Smooth muscle cell of the brain vasculature (primary cell): ENCODE results near the gene URB1.
"Not testable (repeated sequence)": the region's sequence is repeated elsewhere in the genome, so short reads cannot be mapped to it uniquely, and the experiment has no call there.

ENCODE experiments used
- DNase-seq: peaks from one replicate; pipeline ENCODE4 v3.0.0-alpha.2; 2012; ENCODE audit warnings: low read depth, low spot score

Gene URB1

GRCh38 chr21:32319012-32319411 is 73.8 kb downstream of the URB1 start:
- no peak for DNase-seq

DNA sequence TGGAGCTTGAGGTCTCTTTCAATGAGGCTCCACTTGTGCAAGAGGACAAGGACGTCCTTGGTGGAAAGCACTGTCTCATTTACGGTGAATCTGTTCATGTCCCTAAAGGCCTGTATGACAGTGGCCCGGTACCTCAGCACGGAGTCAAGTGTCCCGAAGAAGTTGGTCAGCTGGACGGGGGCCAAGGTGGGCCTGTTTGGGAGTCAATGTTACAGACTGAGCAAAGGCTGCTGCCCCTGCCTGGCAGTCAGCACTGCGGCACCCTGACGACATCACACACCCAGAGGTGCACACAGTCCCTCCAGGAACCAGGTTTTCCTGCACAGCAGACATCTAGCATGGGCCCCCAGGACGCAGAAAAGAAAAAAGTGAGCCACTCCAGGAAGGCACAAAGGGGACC is 75.1 kb downstream of the URB1 start:
- DNase-seq: no peak

GRCh38 chr21:32316361-32317215 is 76.2 kb downstream of the URB1 start:
- DNase-seq: no peak

GRCh38 chr21:32315511-32316281 is 77.1 kb downstream of the URB1 start:
- no peak for DNase-seq

GRCh38 chr21:32314806-32315205 is 78.0 kb downstream of the URB1 start:
- DNase-seq: no peak

DNA sequence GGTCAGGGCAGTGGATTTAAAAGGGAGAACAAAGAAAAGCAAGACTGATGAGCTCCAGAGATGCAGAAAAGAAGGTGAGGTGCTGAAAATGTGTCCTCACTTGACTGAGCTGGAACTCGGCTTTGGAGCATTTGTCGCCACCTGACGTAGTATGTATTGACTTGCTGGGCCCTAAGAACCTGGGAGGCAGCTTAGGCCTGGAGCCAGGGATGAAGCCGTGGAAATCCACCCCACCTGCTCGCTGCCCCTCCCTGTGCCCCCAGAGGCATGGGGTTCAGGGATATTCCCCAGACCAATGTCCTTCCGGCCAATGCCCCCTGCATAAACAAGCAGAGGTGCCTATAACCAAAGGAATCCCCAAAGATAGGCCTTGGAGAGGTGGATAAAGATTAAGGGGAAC is 79.8 kb downstream of the URB1 start:
- no peak for DNase-seq

- DNase-seq: no peak
These were observed 80.5 kb downstream of the URB1 start for GRCh38 chr21:32312326-32312725.

DNA sequence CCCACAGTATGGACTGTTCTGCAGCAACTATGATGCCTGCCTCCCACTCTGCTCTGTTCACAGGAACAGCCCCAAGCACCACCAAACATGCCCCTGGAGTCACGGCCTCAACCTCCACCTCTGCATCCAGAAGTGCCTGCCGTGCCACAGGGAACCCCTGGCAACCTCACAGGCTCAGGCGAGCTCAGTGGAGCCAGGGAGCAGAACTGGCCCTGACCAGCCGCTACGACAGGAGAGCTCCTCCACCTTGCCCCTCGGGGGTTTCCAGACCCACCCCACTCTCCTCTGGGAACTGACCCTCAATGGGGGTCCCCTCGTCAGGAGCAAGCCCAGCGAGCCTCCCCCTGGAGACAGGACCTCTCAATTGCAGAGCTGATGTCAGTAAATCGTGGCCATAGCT is 81.2 kb downstream of the URB1 start:
- DNase-seq: no peak

DNA sequence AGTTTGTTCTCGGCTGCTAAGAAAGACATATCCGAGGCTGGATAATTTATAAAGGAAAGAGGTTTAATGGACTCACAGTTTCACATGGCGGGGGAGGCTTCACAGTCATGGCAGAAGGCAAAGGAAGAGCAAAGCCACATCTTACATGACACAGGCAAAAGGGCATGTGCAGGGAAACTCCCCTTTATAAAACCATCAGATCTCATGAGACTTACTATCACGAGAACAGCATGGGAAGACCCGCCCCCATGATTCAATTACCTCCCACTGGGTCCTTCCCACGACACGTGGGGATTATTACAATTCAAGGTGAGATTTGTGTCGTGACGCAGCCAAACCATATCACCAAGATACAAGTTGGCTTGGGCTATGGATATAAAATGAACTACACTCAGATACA is 81.8 kb downstream of the URB1 start:
- not testable (repeated sequence) for DNase-seq

DNA sequence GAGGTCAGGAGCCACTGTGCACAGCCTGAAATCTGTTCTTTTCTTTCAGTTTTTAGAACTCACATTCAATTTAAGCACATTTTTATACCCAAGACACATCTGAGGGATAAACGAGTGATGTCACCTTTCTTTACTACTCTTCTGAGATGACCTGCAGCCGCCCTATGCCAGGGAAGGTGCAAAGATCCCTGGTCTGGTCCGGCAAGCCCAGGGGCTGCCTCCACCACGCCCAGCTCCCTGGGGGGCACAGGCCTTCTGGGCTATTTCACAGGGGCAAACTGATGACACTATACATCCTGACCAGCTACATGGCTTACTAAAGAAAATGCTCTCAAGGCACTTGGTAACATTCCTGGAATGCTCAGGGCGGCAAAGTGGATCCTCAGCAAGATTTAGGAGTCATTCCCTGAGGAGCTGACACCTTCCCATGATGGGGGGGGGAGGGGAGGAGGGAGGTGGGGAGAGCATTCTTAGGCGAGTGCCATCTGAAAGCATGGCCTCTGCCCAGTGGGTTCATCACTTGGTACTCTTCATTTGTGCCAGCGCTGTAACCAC is 82.8 kb downstream of the URB1 start:
- no peak for DNase-seq

GRCh38 chr21:32308696-32309095 is 84.1 kb downstream of the URB1 start:
- DNase-seq: no peak

- no peak for DNase-seq
These were observed 85.1 kb downstream of the URB1 start for GRCh38 chr21:32307706-32308105.

- DNase-seq: no peak
These were observed 86.6 kb downstream of the URB1 start for GRCh38 chr21:32306021-32306780.

GRCh38 chr21:32304998-32305397 is 87.8 kb downstream of the URB1 start:
- DNase-seq: no peak

GRCh38 chr21:32303385-32303784 is 89.4 kb downstream of the URB1 start:
- no peak for DNase-seq

DNA sequence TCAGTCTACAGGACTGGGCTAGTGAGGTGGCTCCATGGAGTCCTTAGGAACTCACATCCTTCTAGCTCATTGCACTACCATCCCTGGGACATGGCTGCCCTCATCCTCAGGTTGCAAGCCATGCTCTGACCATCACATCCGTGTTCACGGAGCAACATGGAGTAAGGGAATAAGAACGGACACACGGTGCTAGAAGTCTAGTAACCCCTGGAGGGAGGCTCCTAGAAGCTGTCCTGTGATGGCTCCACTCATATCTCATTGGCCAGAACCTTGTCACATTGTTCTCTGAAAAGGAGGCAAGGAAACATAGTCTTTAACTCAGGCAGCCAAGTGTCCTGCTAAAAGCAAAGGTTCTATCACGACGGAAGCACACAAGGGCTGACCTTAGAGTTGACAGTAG is 90.3 kb downstream of the URB1 start:
- no peak for DNase-seq

- no peak for DNase-seq
These were observed 91.2 kb downstream of the URB1 start for GRCh38 chr21:32301596-32301995.

DNA sequence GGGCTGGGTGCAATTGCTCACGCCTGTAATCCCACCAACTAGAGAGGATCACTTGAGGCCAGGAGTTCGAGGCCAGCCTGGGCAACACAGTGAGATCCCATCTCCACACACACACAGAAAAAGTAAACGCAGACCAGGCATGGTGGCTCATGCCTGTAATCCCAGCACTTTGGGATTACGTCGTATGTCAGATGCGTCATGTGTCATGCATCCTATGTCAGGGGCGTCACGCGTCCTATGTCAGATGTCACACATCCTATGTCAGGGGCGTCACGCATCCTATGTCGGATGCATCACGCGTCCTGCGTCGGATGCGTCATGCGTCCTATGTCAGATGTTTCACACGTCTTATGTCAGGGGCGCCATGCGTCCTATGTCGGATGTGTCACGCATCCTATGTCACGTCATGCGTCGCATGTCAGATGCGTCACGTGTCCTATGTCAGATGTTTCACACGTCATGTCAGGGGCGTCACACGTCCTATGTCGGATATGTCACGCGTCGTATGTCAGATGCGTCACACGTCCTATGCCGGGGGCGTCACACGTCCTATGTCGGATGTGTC is 92.6 kb downstream of the URB1 start:
- DNase-seq: no peak

DNA sequence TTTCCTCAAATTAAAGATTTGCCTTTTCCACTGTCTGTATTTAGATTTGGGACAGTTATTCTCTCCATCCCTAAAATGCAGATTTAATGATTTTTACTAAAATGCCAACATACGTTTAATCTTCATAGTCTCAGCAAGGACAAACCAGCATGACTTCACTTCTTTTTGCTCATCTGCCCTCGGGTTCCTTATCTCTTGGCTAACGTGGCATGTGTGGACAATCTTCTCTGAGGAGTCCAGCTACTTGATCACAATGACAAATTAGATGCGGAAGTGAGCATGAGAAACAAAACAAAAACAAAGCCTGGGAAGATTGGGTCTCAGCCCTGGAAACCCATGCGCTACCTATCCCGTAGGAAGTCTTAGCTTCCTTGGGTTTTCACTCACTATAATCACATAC is 93.1 kb downstream of the URB1 start:
- no peak for DNase-seq

- DNase-seq: no peak
These were observed 94.1 kb downstream of the URB1 start, which contains the start of gene MRAP for GRCh38 chr21:32298658-32299081. Gene MRAP, plus strand, starts transcription at chr21:32298855. Its CDS starts 117 bp downstream, at chr21:32298972.

- no peak for DNase-seq
These were observed 94.7 kb downstream of the URB1 start for GRCh38 chr21:32298148-32298559.
